ENCODE data around the gene ACTN1.

The ACTN1 gene

GRCh38 chr14:68888025-68888850 is 90.9 kb downstream of the ACTN1 start:
- H3K27ac ChIP-seq (ENCODE audit: low read length) = no peak overlapping the region
- H4K20me1 ChIP-seq (ENCODE audit: insufficient read depth, low read length) = no peaks in the 10 kb centered on the region
- no peak for TF ChIP-seq CTCF (IDR thresholded peaks at IDR 0.05; ENCODE audit: low read depth, low read length)
- TF ChIP-seq EZH2phosphoT487 (IDR thresholded peaks at IDR 0.05; ENCODE audit: low read depth) = no peak
- H2AFZ ChIP-seq (ENCODE audit: low read depth, low read length) = no peak overlapping the region
- H3K79me2 ChIP-seq (ENCODE audit: low read length) = no peaks in the 10 kb centered on the region
- no peaks in the 10 kb centered on the region for H3K4me1 ChIP-seq (ENCODE audit: low read length)
- no peaks in the 10 kb centered on the region for H3K9me3 ChIP-seq (ENCODE audit: insufficient read depth, low read length)
- H3K27me3 ChIP-seq (ENCODE audit: low read depth, low read length) = no peaks in the 10 kb centered on the region
- H3K4me2 ChIP-seq (ENCODE audit: low read length) = no peak overlapping the region
- no peak overlapping the region for H3K4me3 ChIP-seq (ENCODE audit: low read length)
- H3K9ac ChIP-seq (ENCODE audit: low read length) = no peak overlapping the region
- no peaks in the 10 kb centered on the region for H3K36me3 ChIP-seq (replicated peaks; ENCODE audit: low read depth, low read length)

DNA sequence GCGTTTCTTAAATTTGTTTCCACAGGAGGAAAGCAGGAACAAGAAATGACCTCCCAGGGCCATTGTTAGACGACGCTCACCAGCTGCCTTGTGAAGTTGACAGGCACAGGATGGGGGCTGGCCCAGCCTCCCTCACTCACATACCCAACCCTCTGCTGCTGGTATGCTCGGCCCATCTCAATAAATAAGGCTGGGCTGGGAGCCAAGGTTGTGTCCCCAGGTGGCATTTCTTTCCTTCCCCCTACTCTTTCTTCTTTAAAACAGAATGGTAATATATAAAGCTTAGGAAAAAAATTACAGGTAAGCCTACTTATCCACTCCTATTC is 93.0 kb downstream of the ACTN1 start:
- Histone ChIP-seq H3K9me3 (ENCODE audit: insufficient read depth, low read length) (no peaks in the 10 kb centered on the region), H3K4me2 (ENCODE audit: low read length) (no peak overlapping the region), H3K4me3 (ENCODE audit: low read length) (no peak overlapping the region), H3K4me1 (ENCODE audit: low read length) (no peaks in the 10 kb centered on the region), H3K79me2 (ENCODE audit: low read length) (no peaks in the 10 kb centered on the region), H2AFZ (ENCODE audit: low read depth, low read length) (no peak overlapping the region), H4K20me1 (ENCODE audit: insufficient read depth, low read length) (no peaks in the 10 kb centered on the region), H3K9ac (ENCODE audit: low read length) (no peak overlapping the region), H3K27ac (ENCODE audit: low read length) (no peak overlapping the region), H3K36me3 (replicated peaks; ENCODE audit: low read depth, low read length) (no peaks in the 10 kb centered on the region), H3K27me3 (ENCODE audit: low read depth, low read length) (no peaks in the 10 kb centered on the region)
- TF ChIP-seq EZH2phosphoT487 (IDR thresholded peaks at IDR 0.05; ENCODE audit: low read depth) = no peak
- no peak for TF ChIP-seq CTCF (IDR thresholded peaks at IDR 0.05; ENCODE audit: low read depth, low read length)

- H3K4me1 ChIP-seq (ENCODE audit: low read length) = no peaks in the 10 kb centered on the region
- no peaks in the 10 kb centered on the region for H3K27me3 ChIP-seq (ENCODE audit: low read depth, low read length)
- H3K36me3 ChIP-seq (replicated peaks; ENCODE audit: low read depth, low read length) = no peaks in the 10 kb centered on the region
- no peaks in the 10 kb centered on the region for H4K20me1 ChIP-seq (ENCODE audit: insufficient read depth, low read length)
- H3K79me2 ChIP-seq (ENCODE audit: low read length) = no peaks in the 10 kb centered on the region
- no peak overlapping the region for H3K4me3 ChIP-seq (ENCODE audit: low read length)
- H3K27ac ChIP-seq (ENCODE audit: low read length) = no peak overlapping the region
- no peak overlapping the region for H3K4me2 ChIP-seq (ENCODE audit: low read length)
- no peak for TF ChIP-seq EZH2phosphoT487 (IDR thresholded peaks at IDR 0.05; ENCODE audit: low read depth)
- TF ChIP-seq CTCF (IDR thresholded peaks at IDR 0.05; ENCODE audit: low read depth, low read length) = no peak
- no peak overlapping the region for H3K9ac ChIP-seq (ENCODE audit: low read length)
- H2AFZ ChIP-seq (ENCODE audit: low read depth, low read length) = no peak overlapping the region
- H3K9me3 ChIP-seq (ENCODE audit: insufficient read depth, low read length) = no peaks in the 10 kb centered on the region
Measured at GRCh38 chr14:68885226-68886108, 93.6 kb downstream of the ACTN1 start.
